Measurements from ENCODE around the gene CSF2RB. TPM values are rescaled to one million over a fixed set of nuclear protein-coding genes. Genes with fewer than 3 reads are reported as not detected.

Gene CSF2RB
- total RNA-seq, 2 donors from 2014 or later: not detected

DNA sequence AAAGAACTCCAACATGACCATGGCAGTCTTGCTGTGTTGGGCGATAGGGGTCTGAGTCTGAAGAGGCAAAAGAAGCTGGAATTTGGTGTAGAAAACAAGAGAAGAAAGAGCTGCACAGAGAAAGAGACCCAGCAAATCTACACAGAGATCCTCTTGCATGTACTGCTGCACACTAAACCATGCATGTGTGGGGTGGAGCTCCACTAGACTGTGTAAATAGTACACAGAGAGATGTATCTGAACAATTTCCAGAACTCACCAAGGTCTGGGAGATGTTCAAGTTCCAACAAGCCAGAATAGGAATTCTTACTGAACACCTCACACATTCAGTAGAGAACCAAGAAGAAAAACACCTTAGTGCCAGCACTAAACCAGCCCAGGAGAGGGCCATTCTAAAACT is 42.3 kb downstream of the CSF2RB start:
- no peak for DNase-seq
- Histone ChIP-seq H3K9ac (ENCODE audit: extremely low read depth, low read length, poor library complexity, severe bottlenecking) (no peak overlapping the region), H3K4me1 (ENCODE audit: control insufficient read depth, insufficient read depth, low read length) (no peaks in the 10 kb centered on the region), H3K27ac (ENCODE audit: low read depth, low read length) (no peak overlapping the region), H3K27me3 (ENCODE audit: control insufficient read depth, insufficient read depth, low read length, poor library complexity, severe bottlenecking) (no peaks in the 10 kb centered on the region), H3K36me3 (ENCODE audit: control insufficient read depth, insufficient read depth, low read length) (no peaks in the 10 kb centered on the region), H3K9me3 (ENCODE audit: control insufficient read depth, low read length) (no peaks in the 10 kb centered on the region), H3K4me3 (ENCODE audit: low read length) (no peak overlapping the region)
- Mint-ChIP-seq H3K4me1 (no peaks in the 10 kb centered on the region), H3K27me3 (ENCODE audit: insufficient read depth) (peaks cover 10% of the 10 kb centered on the region), H3K4me3 (no peak overlapping the region), H3K27ac (no peak overlapping the region), H3K36me3 (ENCODE audit: low read depth) (no peaks in the 10 kb centered on the region), H3K9me3 (peaks cover 14% of the 10 kb centered on the region)
- 95% methylated on average over 1 of the region's 1 CpG; no CpG with 5 or more reads in 1 of the 2 experiments for WGBS, 2 experiments (ENCODE audit: insufficient coverage in 1 of 2, insufficient read length in 1 of 2)
- TF ChIP-seq, protein P1, sequence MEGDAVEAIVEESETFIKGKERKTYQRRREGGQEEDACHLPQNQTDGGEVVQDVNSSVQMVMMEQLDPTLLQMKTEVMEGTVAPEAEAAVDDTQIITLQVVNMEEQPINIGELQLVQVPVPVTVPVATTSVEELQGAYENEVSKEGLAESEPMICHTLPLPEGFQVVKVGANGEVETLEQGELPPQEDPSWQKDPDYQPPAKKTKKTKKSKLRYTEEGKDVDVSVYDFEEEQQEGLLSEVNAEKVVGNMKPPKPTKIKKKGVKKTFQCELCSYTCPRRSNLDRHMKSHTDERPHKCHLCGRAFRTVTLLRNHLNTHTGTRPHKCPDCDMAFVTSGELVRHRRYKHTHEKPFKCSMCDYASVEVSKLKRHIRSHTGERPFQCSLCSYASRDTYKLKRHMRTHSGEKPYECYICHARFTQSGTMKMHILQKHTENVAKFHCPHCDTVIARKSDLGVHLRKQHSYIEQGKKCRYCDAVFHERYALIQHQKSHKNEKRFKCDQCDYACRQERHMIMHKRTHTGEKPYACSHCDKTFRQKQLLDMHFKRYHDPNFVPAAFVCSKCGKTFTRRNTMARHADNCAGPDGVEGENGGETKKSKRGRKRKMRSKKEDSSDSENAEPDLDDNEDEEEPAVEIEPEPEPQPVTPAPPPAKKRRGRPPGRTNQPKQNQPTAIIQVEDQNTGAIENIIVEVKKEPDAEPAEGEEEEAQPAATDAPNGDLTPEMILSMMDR (conservative IDR thresholded peaks at IDR 0.05): no peak

DNA sequence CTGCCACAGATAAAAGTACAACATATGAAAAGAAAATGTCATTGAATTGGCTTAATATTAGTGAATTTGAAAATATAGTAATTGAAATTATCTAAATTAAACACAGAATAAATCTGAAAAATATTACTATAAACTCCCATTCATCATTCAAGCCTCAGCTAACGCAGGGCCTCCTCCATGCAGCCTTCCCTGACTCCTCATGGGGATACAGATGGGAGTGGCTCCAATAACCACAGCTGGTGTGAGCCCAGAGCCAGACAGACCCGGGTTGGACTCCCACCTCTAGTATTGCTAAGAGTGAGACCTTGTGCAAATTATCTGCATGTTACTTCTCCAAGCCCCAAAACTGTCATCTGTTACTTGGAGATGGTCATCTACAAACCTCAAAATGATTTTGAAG is 44.9 kb downstream of the CSF2RB start:
- H3K27me3 ChIP-seq (ENCODE audit: control insufficient read depth, insufficient read depth, low read length, poor library complexity, severe bottlenecking): peaks cover 11% of the 10 kb centered on the region
- H3K36me3 ChIP-seq (ENCODE audit: control insufficient read depth, insufficient read depth, low read length): no peaks in the 10 kb centered on the region
- H3K4me3 Mint-ChIP-seq: no peak overlapping the region
- H3K9ac ChIP-seq (ENCODE audit: extremely low read depth, low read length, poor library complexity, severe bottlenecking): no peak overlapping the region
- TF ChIP-seq, protein P1 (conservative IDR thresholded peaks at IDR 0.05): no peak
- peaks cover 12% of the 10 kb centered on the region for H3K27me3 Mint-ChIP-seq (ENCODE audit: insufficient read depth)
- no peaks in the 10 kb centered on the region for H3K9me3 ChIP-seq (ENCODE audit: control insufficient read depth, low read length)
- peaks cover 2% of the 10 kb centered on the region for H3K4me1 Mint-ChIP-seq
- H3K4me1 ChIP-seq (ENCODE audit: control insufficient read depth, insufficient read depth, low read length): no peaks in the 10 kb centered on the region
- H3K36me3 Mint-ChIP-seq (ENCODE audit: low read depth): no peaks in the 10 kb centered on the region
- DNase-seq: no peak
- H3K9me3 Mint-ChIP-seq: peaks cover 14% of the 10 kb centered on the region
- H3K27ac Mint-ChIP-seq: no peak overlapping the region
- H3K27ac ChIP-seq (ENCODE audit: low read depth, low read length): no peak overlapping the region
- no peak overlapping the region for H3K4me3 ChIP-seq (ENCODE audit: low read length)
- 93 to 100% methylated on average over 2 of the region's 2 CpGs for WGBS, 2 experiments (ENCODE audit: insufficient coverage in 1 of 2, insufficient read length in 1 of 2)

DNA sequence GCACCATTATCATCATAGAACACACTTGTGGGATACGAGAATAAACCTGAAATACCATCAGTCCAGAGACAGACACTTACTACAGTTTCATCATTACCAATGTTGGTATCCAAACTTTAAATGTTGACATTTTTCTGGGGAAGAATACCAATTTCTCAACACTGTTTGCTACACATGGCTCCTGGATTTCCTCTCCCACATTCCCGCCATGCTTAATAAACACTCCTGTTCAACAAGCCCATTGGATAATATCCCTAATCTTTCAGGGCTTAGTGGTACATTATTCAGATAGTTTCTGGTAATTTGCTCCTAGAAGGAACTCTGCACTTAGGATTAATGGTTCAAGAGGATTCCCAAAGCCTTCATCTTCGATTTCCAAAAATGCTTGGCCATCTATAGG is 48.2 kb downstream of the CSF2RB start:
- H3K9ac ChIP-seq (ENCODE audit: extremely low read depth, low read length, poor library complexity, severe bottlenecking): no peak overlapping the region
- DNase-seq: no peak
- peaks cover 2% of the 10 kb centered on the region for H3K4me1 Mint-ChIP-seq

More for the DNA sequence above, 48.2 kb downstream of the CSF2RB start:
- 76 to 89% methylated on average over 2 to 3 of the region's 3 CpGs for WGBS, 2 experiments (ENCODE audit: insufficient coverage in 1 of 2, insufficient read length in 1 of 2)
- Mint-ChIP-seq H3K27me3 (ENCODE audit: insufficient read depth) (peaks cover 12% of the 10 kb centered on the region), H3K36me3 (ENCODE audit: low read depth) (no peaks in the 10 kb centered on the region), H3K27ac (no peak overlapping the region), H3K9me3 (peaks cover 13% of the 10 kb centered on the region), H3K4me3 (no peak overlapping the region)
- H3K9me3 ChIP-seq (ENCODE audit: control insufficient read depth, low read length): no peaks in the 10 kb centered on the region
- H3K4me1 ChIP-seq (ENCODE audit: control insufficient read depth, insufficient read depth, low read length): no peaks in the 10 kb centered on the region
- no peak overlapping the region for H3K4me3 ChIP-seq (ENCODE audit: low read length)
- peaks cover 11% of the 10 kb centered on the region for H3K27me3 ChIP-seq (ENCODE audit: control insufficient read depth, insufficient read depth, low read length, poor library complexity, severe bottlenecking)
- no peak overlapping the region for H3K27ac ChIP-seq (ENCODE audit: low read depth, low read length)
- H3K36me3 ChIP-seq (ENCODE audit: control insufficient read depth, insufficient read depth, low read length): no peaks in the 10 kb centered on the region
- TF ChIP-seq, protein P1 (conservative IDR thresholded peaks at IDR 0.05): no peak
